Fibroblast of peridontal ligament (primary cell): ENCODE measurements around the gene DPM2.

Source experiments
- DNase-seq: peaks from one replicate; pipeline ENCODE4 v3.0.0-alpha.2; 2010; ENCODE audit errors: extremely low read depth

The DPM2 gene

DNA sequence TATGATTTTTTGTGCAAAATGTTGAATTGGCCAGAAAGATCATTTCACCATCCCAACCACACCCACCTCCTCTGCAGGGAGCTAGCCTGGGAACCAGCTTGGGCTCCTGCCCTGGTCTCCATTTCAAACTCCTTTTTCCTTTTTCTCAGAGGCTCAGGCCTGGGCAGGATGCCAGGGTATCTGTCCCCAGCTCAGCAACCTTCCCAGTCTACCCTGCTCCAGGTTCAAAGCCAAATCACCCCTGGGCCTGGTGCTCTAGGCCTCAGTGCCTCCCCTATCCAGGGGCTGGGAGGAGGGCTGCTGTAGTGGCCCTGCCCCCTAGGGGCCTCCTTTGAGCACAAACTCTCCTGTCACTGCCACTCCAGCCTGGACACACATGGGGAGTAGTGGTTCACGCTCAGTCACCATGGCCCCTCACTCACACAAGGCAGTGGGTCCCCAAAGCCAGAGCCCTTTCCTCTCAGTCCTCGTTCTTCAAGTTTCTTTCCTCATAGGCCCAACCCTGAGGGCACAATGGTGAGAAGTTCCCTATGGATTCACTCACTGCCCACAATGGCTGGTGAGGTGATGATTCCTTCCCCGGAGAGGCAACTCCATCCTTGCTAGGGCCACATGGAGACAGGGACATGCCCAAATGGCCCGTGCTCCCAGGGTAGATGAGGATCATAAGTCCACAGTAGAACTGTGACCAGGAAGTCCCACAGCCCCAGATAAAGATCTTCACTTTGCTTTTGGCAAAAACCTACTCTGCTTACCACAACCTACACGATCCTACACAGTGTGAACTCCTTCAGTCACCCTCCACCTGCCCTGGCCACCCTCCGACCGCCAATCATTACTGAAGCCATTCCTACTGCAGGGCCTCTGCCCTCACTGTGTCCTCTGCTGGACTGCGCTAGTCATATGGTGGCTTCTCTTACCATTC is 19.2 kb downstream of the DPM2 start:
- peak; percentile 59 for DNase-seq

DNA sequence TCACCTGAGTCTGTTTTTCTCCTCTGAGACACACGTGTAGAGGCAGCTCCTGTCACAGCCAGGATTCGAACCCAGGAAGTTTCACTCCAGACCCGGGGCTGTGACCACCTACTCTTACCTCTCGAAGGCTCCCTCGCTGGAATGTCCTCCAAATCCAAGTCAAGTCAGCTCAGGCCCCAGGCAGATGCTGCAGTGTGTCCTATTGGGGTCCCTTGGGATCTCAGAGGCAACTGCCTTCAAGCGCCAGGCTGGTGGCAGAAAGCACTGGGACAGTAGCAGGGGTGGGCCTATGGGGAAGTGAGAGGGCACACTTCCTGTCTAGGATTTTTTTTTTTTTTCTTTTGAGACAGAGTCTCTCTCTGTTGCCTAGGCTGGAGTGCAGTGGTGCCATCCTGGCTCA is 20.1 kb downstream of the DPM2 start:
- no peak for DNase-seq

GRCh38 chr9:127916720-127917581 is 20.7 kb downstream of the DPM2 start, which contains the start of gene ST6GALNAC4:
ST6GALNAC4 (minus strand) TSS chr9:127917041; CDS start chr9:127916419, 622 bp downstream.
- peak; percentile 83 for DNase-seq

DNA sequence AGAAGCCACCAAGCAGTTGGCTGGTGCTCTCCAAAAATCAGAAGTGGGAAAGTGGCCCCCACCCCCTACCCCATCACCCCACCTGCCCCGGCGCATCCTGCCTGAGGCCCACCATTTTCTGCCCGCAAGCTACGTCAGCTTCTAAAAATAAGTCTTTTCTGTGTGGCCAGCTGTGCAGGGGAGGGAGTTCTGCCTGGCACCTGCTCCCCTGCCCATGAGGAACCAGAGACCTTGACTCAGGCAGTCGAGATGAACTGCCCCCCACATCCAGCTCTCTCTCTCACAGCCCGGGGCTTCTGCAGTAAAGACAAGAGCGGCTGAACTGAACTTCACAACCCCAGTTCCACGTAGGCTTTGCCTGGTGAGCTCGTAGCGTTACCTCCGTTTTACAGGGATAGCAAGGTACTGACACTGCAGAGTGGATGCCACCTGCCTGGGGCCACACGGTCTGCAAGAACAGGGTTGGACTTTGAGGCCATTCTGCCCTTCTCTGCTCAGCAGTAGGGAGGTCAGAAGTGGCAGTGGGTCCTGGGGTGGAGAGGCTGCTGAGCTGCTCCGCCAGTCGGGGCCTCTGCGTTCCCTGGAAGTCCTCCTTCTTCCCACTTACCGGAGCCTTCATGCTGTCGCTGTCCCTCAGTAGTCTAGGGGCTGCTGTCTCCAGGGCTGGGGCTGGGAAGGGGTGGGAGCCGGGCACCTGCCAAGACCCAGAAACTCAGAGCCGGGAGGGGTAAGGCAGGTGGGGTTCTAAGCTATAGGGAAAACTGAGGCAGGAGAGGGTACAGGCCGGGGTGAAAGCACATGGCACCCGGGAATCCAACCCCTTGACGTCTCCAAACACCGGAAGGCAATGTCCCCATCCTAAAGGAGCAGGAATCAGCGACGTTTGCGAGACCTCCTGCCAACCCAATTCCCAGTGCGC is 21.6 kb downstream of the DPM2 start:
- DNase-seq: no peak

DNA sequence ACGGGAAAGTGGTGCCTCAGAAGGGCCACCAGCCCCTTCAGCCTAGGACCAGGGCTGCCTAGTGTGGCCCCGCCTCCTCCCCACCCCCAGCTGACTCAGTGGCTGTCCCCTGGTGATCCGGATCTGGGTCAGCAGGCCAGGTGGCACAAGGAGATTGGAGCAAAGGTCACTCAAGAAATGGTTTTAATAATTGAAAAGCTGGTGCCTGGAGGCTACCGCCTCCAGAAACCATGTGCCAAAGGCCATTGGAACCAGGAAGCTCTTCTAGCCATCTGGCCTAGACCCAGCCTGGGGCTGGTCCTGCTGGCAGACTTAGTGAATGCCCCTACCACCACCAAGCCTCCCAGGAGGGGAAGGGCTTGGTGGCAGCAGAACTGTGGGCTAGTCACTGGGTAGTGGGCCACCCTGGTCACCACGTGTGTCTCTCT is 22.3 kb downstream of the DPM2 start:
- no peak for DNase-seq

- no peak for DNase-seq
These were observed 24.0 kb downstream of the DPM2 start for GRCh38 chr9:127913682-127914081.

- DNase-seq: no peak
These were observed 24.8 kb downstream of the DPM2 start for GRCh38 chr9:127912882-127913281.

GRCh38 chr9:127912296-127912695 is 25.4 kb downstream of the DPM2 start:
- no peak for DNase-seq

DNA sequence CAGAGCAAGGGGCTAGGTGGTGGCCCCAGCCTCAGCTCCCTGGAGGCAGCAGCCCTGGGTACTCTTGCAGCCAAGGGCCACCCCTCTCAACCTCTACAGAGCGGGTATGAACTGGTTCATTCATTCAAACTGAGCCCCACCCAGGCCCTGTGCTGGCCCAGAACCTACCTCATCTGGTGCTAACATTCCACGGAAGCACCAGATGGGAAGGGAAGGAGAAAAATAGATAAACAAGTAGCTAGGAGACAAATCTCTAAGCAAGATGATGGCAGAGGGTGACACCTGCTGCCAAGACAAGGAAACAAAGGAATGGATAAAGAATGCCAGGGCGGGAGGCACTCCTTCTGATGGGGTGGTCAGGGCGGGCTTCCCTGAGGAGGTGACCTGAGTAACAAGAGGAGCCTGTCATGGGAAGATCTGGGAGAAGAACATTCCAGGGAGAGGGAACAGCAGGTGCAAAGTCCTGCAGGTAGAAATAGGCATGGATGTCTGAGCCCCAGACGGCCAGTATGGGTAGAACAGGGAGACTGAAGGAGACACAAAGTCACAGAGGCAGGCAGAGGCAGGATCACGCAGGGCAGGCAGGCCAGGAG is 26.9 kb downstream of the DPM2 start:
- DNase-seq: peak; percentile 56

DNA sequence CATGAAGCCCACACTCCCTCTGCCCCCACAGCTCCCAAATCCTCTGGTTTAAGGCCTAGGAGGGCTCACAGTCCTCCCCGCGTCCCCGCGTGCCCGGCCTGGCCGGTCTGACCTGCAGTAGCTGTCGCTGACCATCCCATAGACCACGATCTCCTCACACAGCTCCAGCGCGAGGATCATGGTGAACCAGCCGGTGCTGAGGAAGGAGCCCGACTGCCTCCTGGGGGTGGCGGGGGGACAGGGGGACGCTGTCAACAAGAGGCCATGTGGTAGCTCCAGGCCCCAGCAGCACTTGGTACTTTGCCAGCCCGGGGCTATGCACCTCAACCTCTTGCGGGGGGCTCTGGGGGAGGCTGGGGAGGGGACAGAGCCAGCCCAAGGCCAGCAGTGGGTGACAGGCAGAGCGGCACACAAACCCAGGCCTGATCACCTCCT is 27.8 kb downstream of the DPM2 start:
- no peak for DNase-seq

DNA sequence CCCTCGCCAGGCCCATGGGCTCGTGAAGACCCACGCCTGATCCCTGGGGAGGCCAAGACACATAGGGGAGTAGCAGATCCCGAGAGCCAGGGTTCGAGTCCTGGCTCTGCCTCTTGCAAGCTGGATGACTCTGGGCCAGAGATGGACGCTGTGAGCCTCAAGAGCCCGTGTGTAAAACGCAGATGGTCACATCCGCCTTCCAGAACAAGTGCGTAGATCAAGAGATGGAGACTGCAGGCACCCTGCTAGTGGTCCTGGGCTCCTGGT is 29.1 kb downstream of the DPM2 start:
- no peak for DNase-seq

GRCh38 chr9:127907867-127908659 is 29.6 kb downstream of the DPM2 start:
- no peak for DNase-seq

- no peak for DNase-seq
These were observed 31.9 kb downstream of the DPM2 start for GRCh38 chr9:127905788-127906191.

GRCh38 chr9:127905004-127905728 is 32.5 kb downstream of the DPM2 start:
- no peak for DNase-seq

DNA sequence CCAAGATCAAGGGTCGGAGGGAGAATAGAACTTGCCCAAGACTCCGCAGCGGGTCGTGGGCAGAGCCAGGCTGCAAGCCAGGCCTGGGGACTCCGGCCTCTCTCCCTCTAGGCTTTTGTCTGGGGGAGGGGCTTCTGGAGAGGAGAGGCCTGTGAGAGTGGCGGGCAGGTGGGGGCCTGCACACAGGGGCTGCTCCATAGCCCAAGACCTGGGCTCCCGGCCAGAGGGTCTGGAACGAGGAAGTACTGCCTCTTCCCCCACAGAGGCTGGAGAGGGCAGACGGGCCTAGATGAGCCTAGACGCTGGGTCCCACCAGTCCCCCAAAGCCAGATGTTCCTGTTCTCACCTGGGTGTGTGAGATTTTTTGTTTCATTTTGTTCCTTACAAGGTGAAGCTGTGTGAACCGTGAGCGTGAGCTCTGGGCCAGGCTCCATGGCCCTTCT is 33.1 kb downstream of the DPM2 start:
- DNase-seq: no peak

DNA sequence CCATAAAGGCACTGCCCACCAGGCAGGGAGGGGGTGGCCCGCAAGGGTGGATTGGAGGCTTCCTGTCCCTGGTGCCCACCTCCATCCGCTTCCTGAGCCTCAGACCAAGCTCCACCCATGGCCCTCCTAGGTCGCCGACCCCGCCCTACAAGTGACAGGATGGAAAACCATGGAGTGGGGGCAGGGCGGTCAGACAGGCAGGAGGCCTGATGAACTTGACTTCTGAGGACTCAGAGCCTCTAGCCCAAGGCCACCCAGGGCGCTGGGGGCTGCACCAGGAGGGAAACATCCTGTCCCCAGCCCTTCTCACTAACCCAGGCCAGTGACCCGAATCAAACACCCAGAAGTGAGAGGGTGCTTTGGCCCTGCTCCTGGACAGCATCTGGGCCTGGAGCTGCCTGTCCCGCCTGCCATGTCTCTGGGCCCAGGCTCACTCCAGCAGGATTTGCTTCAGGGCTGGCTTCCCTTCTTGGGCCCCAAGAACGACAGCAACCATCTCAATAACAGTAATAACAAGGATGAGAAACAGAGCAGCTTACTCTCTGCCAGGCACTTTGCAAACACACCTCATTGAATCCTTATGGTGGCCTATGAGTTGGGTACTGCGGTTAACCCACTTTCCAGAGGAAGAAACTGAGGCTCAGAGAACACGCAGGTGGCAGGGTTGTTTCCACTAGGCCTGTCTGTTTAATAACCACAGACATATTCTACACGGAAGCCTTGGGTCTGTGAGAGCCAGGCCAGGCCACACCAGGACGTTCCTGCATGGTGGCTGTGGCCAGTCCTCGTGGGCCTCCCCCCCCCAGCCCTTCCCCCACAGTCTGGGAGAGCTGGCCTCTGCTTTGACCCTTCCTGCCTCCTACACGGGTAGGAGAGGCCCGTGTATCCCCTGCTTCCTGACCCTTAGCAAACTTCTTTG is 33.8 kb downstream of the DPM2 start:
- DNase-seq: no peak

GRCh38 chr9:127899128-127899943 is 38.3 kb downstream of the DPM2 start, which contains the start of gene ST6GALNAC6:
ST6GALNAC6 (minus strand) TSS chr9:127899603; CDS start chr9:127897981, 1,622 bp downstream.
- peak; percentile 60 for DNase-seq
